Astrocyte of the spinal cord (primary cell): ENCODE data around the gene ZMIZ1.

Source experiments
- DNase-seq: peaks from one replicate; pipeline ENCODE4 v3.0.0; 2011; ENCODE audit warnings: low read depth, low spot score
- H3K4me3 ChIP-seq: 2 replicates; pipeline ENCODE4 v1.5.1; 2011; ENCODE audit warnings: low read depth, mild to moderate bottlenecking, low read length, moderate library complexity
- in situ Hi-C: cut with HindIII; loops from 2 replicates; pipeline ENCODE4 v1.10.0; 2017; ENCODE audit warnings: low sequenced_read_pairs
- TF ChIP-seq, protein P1 (sequence below): IDR thresholded peaks from 2 replicates; pipeline ENCODE4 v1.5.1; 2012; ENCODE audit warnings: low read depth, mild to moderate bottlenecking, low read length, inconsistent platforms

The ZMIZ1 gene

GRCh38 chr10:79147306-79147705, 78.5 kb downstream of the ZMIZ1 start:
- no peak for DNase-seq
- H3K4me3 ChIP-seq = no peak overlapping the region
- TF ChIP-seq, protein P1, sequence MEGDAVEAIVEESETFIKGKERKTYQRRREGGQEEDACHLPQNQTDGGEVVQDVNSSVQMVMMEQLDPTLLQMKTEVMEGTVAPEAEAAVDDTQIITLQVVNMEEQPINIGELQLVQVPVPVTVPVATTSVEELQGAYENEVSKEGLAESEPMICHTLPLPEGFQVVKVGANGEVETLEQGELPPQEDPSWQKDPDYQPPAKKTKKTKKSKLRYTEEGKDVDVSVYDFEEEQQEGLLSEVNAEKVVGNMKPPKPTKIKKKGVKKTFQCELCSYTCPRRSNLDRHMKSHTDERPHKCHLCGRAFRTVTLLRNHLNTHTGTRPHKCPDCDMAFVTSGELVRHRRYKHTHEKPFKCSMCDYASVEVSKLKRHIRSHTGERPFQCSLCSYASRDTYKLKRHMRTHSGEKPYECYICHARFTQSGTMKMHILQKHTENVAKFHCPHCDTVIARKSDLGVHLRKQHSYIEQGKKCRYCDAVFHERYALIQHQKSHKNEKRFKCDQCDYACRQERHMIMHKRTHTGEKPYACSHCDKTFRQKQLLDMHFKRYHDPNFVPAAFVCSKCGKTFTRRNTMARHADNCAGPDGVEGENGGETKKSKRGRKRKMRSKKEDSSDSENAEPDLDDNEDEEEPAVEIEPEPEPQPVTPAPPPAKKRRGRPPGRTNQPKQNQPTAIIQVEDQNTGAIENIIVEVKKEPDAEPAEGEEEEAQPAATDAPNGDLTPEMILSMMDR = no peak
- in situ Hi-C loops = no loop called here

- in situ Hi-C loops = no loop called here
- DNase-seq = no peak
- TF ChIP-seq, protein P1 = no peak
- no peak overlapping the region for H3K4me3 ChIP-seq
Measured at GRCh38 chr10:79147796-79148451, 79.2 kb downstream of the ZMIZ1 start.

GRCh38 chr10:79148452-79149344, 79.9 kb downstream of the ZMIZ1 start:
- no peak overlapping the region for H3K4me3 ChIP-seq
- TF ChIP-seq, protein P1 = no peak
- in situ Hi-C loops = no loop called here
- peak; percentile 50 for DNase-seq

DNA sequence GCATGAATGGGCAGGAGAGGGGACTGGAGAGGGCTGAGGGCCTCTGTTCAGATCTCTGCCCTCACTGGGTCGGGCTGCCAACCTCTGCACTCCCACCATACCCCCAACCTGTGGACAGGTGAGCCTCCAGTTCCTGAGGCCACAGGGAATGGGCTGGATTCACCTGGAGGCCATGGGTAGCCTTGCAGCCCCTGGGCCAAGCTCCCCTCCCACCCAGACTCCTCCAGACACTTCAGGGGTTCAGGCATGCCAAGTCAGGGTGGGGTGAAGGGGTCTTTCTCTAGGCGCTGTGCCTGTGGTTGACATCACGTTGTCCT, 80.5 kb downstream of the ZMIZ1 start:
- TF ChIP-seq, protein P1 = no peak
- no peak overlapping the region for H3K4me3 ChIP-seq
- in situ Hi-C loops = no loop called here
- no peak for DNase-seq

DNA sequence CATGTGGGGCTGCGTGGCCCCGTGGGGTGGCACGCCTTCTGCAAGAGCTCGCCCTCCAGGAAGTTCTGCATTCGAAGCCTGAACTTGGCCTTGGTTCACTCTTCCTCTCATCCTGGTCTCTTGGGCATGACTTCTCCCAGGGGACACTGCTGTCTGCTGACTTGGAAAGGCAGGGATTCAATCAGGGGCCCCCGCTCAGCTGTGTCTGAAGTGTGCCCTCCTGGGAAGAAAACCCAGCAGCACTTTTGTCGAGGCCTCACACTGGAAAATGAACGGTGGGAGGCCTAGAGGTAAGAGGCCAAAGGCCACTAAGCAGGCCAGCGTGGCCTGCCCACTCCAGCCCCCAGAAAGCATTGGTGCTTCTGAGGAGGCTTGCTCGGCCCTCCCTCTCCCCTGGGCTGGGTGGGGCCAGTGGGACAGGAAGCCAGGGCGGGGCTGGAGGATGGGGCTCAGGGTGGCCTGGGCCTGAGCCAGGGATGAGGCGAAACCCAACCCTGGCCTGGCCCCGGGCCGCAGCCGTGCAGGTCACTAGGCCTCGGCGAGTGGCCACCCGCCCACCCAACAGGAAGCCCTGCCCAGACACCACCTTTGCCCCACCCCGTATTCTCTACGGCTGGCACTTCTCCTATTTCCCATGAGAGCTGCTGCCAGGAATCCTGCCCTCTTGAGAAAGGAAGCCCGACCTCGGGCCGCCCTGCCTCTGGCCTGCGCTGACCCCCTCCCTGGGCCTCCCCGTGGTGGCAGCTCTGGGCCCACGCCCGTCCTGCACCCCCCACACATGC, 81.1 kb downstream of the ZMIZ1 start:
- TF ChIP-seq, protein P1 = no peak
- peak; percentile 65 for DNase-seq
- in situ Hi-C loops = no loop called here
- H3K4me3 ChIP-seq = no peak overlapping the region

DNA sequence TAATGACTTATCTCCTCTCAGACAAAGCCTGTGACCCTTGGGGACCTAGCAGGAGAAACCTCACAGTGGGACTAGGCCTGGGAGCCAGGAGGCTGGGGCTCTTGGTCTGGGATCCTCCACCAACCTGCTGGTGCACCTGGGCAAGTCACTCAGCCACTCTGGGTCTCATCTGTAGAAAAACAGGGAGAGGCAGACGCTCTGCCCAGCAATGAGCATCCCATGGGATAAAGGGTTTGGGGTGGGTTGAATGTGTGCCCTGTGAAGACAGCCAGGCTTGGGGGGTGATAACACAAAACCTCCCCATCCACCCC, 81.6 kb downstream of the ZMIZ1 start:
- in situ Hi-C loops = no loop called here
- H3K4me3 ChIP-seq = no peak overlapping the region
- DNase-seq = no peak
- TF ChIP-seq, protein P1 = no peak
